MM.1S (cell line): ENCODE results near the gene ETFB.
"Not testable (repeated sequence)": the region's sequence is repeated elsewhere in the genome, so short reads cannot be mapped to it uniquely, and the experiment has no call there.

Experiments used
- EZH2phosphoT487 ChIP-seq: fragments of 300-600 bp; sonication (generic); IDR thresholded peaks from 2 replicates; pipeline ENCODE4 v1.6.1; 2018; ENCODE audit warnings: antibody characterized with exemption, low read length
- TF ChIP-seq, protein P1 (sequence below): fragments of 300-600 bp; sonication (generic); IDR thresholded peaks from 2 replicates; pipeline ENCODE4 v1.5.1; 2016; ENCODE audit warnings: antibody characterized with exemption, low read length, mixed read lengths

DNA sequence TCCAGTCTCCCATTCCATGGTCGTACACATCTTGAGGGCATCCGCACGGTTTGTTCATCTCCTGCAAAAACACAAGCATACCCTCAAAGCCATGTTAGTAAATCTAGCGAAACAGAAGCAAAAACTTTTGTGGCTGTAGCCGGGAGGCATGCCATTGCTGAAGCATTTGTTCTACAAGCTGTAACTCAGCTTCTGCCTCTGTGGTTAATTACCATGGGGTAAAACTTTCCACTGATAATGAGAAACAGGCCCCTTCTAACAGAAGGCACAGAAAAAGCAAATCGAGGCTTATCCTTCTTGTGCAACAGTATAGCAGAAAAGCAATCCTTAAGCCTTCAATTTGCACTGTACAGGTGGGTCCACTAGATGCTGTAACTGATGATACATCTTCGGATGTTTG lies 33.7 kb upstream of the ETFB start:
- TF ChIP-seq EZH2phosphoT487 = not testable (repeated sequence)
- TF ChIP-seq, protein P1, sequence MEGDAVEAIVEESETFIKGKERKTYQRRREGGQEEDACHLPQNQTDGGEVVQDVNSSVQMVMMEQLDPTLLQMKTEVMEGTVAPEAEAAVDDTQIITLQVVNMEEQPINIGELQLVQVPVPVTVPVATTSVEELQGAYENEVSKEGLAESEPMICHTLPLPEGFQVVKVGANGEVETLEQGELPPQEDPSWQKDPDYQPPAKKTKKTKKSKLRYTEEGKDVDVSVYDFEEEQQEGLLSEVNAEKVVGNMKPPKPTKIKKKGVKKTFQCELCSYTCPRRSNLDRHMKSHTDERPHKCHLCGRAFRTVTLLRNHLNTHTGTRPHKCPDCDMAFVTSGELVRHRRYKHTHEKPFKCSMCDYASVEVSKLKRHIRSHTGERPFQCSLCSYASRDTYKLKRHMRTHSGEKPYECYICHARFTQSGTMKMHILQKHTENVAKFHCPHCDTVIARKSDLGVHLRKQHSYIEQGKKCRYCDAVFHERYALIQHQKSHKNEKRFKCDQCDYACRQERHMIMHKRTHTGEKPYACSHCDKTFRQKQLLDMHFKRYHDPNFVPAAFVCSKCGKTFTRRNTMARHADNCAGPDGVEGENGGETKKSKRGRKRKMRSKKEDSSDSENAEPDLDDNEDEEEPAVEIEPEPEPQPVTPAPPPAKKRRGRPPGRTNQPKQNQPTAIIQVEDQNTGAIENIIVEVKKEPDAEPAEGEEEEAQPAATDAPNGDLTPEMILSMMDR = not testable (repeated sequence)
